Activated CD8-positive, alpha-beta memory T cell treated with anti-CD3 and anti-CD28 coated beads, Interleukin-2, amount 50 U/mL, for 4 hours (primary cell): ENCODE results near the gene CYLD.

Experiments used
- DNase-seq: peaks from one replicate; pipeline ENCODE4 v3.0.0-alpha.2; 2020

The CYLD gene

GRCh38 chr16:50789757-50790156 lies 47.9 kb downstream of the CYLD start:
- DNase-seq, result no peak

DNA sequence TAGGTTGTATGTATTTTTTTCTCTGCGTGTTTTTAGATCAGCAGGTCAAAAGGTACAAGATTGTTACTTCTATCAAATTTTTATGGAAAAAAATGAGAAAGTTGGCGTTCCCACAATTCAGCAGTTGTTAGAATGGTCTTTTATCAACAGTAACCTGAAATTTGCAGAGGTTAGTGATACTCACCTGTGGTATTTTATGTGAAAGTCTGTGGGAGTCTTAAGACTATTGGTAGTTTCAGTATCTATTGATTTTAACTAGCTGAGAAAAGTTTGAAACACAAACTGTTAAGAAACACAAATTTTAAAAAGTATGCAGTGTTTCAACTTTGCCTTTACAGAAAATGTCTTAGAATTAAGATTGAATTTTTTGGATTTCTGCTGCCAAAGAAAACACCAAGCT lies 49.6 kb downstream of the CYLD start:
- DNase-seq, result no peak

GRCh38 chr16:50796829-50797228 lies 54.9 kb downstream of the CYLD start:
- no peak for DNase-seq

DNA sequence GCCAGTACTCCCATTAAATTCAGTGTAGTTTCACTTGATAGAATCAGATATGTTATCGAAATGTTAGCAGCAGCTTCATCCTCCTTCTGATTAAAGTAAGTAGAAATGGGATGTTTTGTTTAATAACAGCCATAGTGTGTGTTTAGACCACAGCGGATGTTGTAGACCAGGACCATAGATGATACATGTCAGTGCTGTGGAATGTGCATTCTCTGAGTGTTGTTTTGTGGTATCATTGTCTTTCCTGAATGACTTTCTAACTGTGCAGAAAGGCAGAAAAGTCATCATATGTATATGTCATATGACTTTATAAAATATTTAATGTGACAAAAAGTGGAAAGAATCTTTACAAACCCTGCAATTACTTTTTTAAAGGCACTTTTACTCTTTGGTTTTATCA lies 55.6 kb downstream of the CYLD start:
- no peak for DNase-seq

- no peak for DNase-seq
These were observed 58.2 kb downstream of the CYLD start for GRCh38 chr16:50800074-50800473.

DNA sequence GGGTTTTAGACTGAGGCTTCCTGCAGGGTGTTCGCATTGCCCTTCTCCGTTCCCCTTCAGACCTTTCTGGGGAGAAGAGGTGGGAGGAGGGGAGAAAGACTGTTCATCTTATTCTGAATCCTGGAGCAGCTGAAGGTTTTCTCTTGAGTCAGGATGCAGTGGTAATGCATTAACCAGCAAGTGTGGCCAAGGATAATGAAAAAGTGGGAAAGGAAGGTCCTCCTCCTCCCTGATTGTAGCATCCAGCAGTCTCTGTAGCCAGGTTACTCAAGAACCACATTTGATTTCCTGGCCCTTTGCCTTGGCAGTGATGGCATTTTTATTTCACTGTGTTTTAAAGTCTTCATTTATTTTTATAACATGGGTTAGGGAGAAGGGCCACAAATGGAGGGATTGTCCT lies 59.1 kb downstream of the CYLD start:
- no peak for DNase-seq

- no peak for DNase-seq
These were observed 60.1 kb downstream of the CYLD start for GRCh38 chr16:50802000-50802399.

GRCh38 chr16:50802961-50803360 lies 61.1 kb downstream of the CYLD start:
- DNase-seq, result no peak

DNA sequence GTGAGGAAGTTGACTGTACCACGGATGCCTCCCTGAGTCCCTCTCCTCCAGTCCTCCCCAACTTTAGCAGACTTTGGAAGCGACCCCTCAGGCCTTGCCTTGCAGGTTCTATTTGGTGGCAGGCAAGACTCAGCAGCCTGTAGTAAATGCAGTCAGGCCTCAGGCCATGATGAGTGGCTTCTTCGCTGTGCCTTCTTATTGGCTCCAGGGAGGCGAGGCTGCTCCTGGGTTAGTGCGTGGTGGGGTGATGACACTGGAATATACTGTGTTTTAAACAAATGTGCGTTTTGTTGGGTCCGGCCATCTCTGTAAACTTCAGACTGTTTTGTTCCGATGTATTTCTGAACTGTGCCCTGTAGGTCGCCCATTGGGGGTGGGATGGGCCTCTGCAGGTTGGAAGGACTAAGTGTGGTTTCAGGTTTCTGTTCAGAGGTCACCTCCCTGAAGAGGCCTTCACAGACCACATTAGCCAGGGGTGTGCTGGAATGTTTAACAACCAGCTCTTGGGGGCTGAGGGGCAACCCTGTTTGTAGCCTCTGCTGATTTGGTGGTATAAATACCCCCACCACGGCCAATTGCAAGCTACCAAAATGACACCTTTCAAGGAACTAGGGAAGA lies 62.5 kb downstream of the CYLD start:
- DNase-seq, result no peak

- DNase-seq, result peak; percentile 81
These were observed 64.5 kb downstream of the CYLD start for GRCh38 chr16:50806099-50807062.

GRCh38 chr16:50808929-50809538 lies 67.1 kb downstream of the CYLD start:
- no peak for DNase-seq

GRCh38 chr16:50809561-50809960 lies 67.7 kb downstream of the CYLD start:
- DNase-seq, result no peak

GRCh38 chr16:50810241-50810965 lies 68.5 kb downstream of the CYLD start:
- no peak for DNase-seq

GRCh38 chr16:50812046-50812445 lies 70.2 kb downstream of the CYLD start:
- DNase-seq, result no peak

DNA sequence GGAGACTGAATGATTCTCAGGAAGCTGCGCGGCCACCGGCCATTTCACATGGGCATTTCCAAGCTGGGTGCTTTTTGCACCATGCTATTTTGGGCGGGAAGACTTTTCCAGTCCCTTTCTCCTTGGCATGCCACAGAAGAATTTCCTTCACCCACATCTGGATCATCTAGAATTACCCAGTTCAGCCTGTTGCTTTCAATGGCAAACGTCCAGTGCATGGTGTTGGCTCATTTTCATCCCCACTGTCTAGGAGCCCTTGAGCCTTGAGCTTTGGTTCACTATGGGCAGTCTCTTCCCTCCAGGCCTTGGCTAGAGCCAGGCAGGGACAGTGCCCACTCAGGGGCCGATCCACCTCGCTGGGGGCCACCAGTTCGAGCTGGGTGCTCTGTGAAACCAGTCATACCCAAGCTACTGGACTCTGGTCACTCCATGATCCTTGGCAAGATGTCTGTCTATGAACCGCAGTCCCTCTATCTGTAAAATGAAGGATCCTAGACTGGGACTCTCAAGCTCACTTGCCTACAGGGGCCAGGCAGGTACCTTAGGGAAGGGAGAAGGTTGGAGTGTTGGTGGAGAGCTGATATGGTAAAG lies 71.1 kb downstream of the CYLD start:
- no peak for DNase-seq

GRCh38 chr16:50814052-50814451 lies 72.2 kb downstream of the CYLD start:
- no peak for DNase-seq

- DNase-seq, result no peak
These were observed 72.7 kb downstream of the CYLD start for GRCh38 chr16:50814541-50814940.

GRCh38 chr16:50815382-50815781 lies 73.5 kb downstream of the CYLD start:
- no peak for DNase-seq

- DNase-seq, result no peak
These were observed 75.1 kb downstream of the CYLD start for GRCh38 chr16:50816901-50817555.

DNA sequence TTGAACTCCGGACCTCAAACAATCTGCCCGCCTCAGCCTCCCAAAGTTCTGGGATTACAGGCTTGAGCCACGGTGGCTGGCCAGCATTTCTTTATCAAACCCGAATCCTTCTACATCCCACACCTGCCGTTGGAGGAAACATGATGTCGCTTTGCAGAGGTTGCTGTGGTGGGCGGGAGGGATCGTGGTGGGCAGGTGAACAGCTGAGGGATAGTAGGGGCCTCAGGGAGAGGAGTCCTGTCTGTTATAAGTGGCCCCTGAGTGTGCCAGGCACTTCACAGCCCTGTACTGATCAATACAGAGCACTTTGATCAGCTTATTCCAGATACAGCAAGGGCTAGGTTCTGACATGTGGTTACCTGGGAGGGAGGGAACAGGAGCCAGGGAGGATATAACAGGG lies 76.5 kb downstream of the CYLD start:
- no peak for DNase-seq

GRCh38 chr16:50819706-50820105 lies 77.8 kb downstream of the CYLD start:
- no peak for DNase-seq

DNA sequence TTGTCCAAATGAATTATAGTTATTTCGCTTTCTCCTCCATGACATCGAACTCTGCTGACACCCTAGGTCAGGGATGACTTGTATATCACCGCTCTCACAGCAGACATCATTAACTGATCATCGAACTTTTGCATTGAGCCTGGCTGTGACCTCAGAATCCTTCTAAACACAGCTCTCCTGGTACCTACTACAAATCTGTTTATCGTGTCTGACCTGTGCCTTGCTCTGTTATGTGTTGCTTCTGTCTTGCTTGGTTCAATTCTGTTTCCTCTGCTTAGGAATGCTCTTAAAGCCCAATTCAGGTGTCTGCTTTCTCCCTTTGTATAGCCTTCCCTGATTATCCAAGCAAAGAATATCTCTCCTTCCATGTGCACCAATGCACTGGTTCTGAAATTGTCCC lies 78.3 kb downstream of the CYLD start:
- DNase-seq, result no peak
